Measurements from ENCODE around the gene RPS6KA2. TPM values are rescaled to one million over a fixed set of nuclear protein-coding genes. Genes with fewer than 3 reads are reported as not detected.

The RPS6KA2 gene
- total RNA-seq, 4 donors from 2014 or later: 43.9 to 161 (median 82.7) TPM

DNA sequence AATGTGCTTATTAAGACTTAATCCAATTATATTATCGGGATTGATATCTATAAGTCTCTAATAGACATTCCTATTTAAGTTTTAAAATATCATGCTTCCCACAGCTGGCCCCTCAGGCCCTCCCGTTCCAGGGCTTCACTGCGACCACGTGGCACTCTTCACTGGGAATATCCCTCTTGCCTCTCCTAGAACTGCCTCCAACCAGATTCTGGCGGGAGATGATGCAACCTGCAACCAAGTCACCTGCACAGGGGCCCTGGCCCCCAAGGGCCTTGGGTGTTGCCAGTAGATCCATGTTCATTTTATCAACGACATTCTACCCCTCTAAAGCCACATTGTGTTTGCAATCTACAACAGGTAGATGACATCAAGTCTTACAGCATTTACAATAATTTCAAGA lies 22.1 kb downstream of the RPS6KA2 start:
- TF ChIP-seq, protein P1, sequence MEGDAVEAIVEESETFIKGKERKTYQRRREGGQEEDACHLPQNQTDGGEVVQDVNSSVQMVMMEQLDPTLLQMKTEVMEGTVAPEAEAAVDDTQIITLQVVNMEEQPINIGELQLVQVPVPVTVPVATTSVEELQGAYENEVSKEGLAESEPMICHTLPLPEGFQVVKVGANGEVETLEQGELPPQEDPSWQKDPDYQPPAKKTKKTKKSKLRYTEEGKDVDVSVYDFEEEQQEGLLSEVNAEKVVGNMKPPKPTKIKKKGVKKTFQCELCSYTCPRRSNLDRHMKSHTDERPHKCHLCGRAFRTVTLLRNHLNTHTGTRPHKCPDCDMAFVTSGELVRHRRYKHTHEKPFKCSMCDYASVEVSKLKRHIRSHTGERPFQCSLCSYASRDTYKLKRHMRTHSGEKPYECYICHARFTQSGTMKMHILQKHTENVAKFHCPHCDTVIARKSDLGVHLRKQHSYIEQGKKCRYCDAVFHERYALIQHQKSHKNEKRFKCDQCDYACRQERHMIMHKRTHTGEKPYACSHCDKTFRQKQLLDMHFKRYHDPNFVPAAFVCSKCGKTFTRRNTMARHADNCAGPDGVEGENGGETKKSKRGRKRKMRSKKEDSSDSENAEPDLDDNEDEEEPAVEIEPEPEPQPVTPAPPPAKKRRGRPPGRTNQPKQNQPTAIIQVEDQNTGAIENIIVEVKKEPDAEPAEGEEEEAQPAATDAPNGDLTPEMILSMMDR (IDR thresholded peaks at IDR 0.05; ENCODE audit: low read depth): no peak

DNA sequence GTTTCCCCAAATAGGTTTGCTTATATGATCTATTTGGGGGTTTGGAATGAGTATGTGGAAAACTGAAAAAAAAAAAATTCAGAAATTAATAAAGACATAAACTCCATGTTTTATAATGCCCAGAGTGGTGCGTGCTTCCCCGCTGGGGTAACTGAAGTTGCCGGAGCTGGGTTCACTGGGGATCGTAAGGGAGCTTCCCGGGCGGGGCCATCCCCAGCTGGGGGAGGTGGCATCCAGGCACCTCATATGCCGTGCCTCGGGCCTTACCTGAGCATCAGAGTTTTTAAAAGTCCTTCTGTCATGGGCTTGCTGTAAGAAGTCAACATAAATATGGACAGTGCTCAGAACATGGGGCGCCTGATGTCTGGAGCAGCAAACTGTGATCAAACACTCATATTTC lies 22.7 kb downstream of the RPS6KA2 start:
- TF ChIP-seq, protein P1 (IDR thresholded peaks at IDR 0.05; ENCODE audit: low read depth): no peak

DNA sequence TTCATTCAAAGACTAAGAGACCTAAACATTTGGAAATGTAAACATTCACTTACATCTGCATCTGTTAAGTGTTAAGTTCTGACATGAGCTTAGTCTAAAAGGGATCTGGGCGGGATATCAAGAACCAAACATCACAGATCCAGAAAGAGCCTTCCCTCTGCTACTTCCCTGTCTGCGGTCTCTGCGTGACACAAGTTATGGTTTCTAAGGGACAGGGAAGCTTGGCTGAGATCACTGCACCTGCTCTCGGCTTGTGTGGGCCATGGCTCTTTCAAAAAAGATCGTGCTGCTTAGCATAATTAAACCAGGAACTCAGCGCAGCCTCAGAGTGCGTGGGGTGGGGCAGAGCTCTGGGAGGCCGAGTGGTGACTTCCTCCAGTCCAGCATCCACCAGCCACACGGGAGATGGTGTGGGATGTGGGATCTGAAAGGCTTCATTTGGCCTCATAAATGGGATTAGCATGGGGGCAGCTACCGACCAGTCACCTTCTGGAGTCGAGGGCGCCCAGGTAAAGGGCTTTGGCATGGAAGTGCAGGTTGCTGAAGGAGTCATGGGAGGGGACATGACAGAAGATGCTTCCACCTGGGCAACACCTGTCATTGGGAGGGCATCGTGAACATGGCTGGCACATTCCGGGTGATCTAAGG lies 23.9 kb downstream of the RPS6KA2 start:
- TF ChIP-seq, protein P1 (IDR thresholded peaks at IDR 0.05; ENCODE audit: low read depth): no peak

DNA sequence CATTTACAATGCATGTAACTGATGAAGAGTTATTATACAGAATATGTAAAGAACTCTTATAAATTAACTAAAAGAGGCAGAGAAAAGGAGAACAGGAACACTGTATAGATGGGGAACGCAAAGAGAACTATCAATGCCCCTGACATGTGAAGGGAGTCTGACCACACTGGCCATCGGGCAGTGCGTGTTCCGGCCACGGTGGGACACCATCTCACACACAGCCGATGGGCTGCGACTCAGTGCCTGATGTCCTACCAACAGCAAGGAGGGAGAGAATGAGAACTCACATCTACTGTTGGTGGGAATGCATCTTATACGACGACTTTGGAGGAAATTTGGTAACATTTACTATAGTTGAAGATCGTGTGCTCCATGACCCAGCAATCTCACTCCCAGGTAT lies 25.1 kb downstream of the RPS6KA2 start:
- TF ChIP-seq, protein P1 (IDR thresholded peaks at IDR 0.05; ENCODE audit: low read depth): no peak

DNA sequence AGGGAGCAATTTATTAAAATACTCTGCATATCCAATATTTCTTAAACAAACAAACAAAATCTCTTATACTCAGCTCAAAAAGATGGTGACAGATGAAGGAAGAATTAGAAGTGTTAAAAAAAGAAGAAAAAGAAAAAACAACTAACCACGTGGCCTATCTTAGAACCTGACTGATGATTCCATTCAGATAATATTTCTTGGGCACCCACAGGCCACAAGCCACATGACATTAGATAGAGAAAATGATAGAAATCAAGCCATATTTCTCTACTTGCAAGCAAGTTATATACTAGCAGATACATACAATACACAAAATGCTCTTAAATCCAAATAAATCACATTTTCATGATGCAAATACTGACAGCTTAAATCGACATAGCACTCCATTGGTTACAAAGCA lies 26.1 kb downstream of the RPS6KA2 start:
- TF ChIP-seq, protein P1 (IDR thresholded peaks at IDR 0.05; ENCODE audit: low read depth): no peak

DNA sequence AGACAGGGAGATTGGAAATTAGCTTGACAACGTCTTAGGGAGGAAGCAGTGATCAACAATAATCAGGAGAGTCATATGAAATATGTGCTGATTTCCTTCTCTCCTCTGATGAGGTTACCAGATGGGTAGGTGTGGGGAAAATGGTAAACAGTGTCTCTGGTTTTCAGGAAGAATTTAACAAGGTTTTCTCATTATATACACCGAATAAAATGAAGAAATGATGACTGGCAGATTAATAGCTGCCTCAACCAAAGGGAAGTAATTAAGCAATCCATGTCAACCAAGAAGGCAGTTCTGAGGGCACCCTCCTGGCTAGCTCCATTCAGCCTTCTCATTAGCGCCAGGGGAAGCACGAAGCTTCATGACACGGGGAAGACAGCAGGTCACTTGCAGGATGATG lies 27.8 kb downstream of the RPS6KA2 start:
- TF ChIP-seq, protein P1 (IDR thresholded peaks at IDR 0.05; ENCODE audit: low read depth): no peak

DNA sequence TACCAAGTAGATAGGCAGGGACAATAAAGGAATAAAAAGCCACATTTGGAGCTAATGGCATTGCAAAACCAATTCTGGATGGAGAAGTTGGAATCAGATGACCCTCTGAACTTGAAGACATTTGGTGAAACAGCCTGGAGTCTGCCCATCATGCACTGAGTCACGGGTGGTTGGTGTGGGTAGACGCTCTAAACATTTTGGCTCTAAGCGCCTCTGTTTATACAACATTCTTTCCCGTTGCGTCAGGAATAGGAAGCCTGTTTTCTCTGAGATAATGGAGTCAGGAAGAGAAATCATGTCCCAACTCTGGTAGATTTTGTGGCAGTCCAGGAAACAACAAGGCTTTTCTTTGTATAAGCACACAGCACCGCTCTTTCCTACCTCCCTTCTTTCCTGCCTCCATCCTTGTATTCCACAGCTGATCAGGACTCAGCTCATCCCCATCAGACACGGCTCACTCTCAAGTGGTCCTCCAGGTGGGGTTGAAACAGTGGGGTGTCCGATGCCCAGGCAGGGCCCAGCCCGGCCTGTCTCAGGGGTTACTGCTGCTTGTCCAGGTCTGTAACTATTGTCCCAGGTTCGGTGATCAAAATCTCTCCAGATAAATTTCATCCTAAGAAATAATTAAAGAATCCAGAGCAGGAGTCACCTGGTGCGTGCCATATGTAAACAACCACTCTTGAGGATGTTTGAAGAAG lies 28.5 kb downstream of the RPS6KA2 start:
- TF ChIP-seq, protein P1 (IDR thresholded peaks at IDR 0.05; ENCODE audit: low read depth): no peak

All from subcutaneous adipose tissue (tissue), 4 donors.